Measurements from ENCODE around the gene ITGA5. TPM values are rescaled to one million over a fixed set of nuclear protein-coding genes. Genes with fewer than 3 reads are reported as not detected.

Gene ITGA5
- total RNA-seq, 1 donor from 2014 or later, result 567 TPM

DNA sequence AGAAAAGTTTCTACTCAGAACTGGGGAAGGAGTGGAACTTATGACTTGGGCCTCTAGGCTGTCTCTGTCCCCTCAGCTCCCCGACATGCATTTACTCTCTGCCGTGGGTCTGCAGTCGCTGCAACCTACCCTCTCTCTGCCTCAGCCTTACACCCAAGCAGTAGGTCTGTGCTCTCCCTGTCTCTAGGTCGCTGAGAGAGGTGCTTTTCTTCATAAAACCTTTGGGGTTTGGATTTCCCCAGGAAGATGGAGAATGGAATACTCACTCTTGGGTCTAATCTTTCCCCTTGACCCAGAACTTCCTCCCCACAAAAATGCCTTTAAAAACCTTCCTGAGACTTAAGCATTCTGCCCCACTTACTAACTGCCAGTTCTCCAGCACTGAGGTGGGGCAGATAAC is 67.7 kb downstream of the ITGA5 start:
- DNase-seq, result no peak

DNA sequence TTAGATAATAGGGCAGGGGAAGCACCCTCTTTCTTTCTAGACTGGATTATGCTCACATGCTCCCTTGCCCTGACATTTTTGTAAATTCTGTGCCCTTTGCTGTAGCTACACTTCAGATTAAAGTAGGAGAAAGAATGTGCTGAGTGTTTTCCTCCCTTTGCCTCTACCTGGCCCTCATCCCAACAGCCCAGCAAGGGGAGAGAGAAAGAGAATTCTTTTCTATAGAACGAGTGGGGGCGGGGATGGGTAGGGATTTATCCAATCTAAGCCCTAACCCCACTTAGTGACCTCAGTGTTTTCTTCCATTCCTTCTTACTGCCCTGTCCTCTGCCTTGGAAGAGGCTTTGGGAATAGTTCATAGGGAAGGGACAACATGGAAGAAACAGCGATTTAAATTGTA is 68.3 kb downstream of the ITGA5 start:
- DNase-seq, result no peak

DNA sequence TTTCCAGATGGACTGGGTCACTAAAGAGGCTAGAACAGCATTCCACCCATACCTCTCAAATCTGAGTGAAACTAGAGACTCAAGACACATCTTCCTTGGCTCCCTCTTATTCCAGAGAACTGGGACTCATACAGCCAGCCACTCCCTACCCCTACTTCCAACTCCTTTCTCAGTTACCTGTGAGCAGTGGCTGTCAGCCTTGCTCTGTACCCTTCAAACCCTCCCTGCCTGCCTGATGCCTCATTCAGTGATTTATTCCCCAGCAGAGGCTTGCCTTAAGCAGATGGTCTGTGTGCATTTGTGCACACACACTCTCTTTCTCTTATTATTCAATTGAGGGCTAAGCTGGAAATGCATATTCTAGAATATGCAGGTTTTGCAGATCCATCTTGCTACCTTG is 69.4 kb downstream of the ITGA5 start:
- no peak for DNase-seq

DNA sequence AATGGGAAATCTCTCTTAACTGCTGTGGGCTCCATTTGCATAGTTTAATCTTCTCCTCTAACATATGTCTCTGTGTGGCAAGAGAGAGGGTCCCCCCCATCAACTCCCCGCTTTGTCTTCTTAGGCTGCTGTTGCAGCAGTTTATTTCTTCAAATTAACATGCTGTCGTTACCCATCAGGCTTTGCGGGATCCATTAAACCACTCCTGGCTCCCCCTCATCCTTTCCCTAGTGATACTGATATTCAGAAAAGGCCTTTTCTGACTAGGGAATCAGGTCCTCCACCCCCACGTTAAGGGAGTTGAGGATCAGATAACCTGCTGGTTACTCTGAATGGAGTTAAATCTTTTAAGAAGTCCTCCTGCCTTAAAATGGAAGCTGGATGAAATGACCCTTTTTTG is 70.0 kb downstream of the ITGA5 start:
- no peak for DNase-seq

Other genes with a start within 250 kb of the ITGA5 start
- 14.3 and 18.2 TPM in 2 replicates for gene SMUG1, start 230.3 kb downstream of the ITGA5 start, total RNA-seq
- 27.6 and 81.6 TPM in 2 replicates for gene CBX5, start 139.1 kb downstream of the ITGA5 start, total RNA-seq
- gene HNRNPA1, start 138.5 kb downstream of the ITGA5 start, total RNA-seq, result 415 and 513 TPM in 2 replicates
- not detected in 2 replicates for gene NFE2, start 118.3 kb downstream of the ITGA5 start, total RNA-seq
- gene COPZ1, start 94.1 kb downstream of the ITGA5 start, total RNA-seq, result 111 and 159 TPM in 2 replicates
- gene GPR84, start 54.8 kb downstream of the ITGA5 start, total RNA-seq, result under 0.01 and 0.05 TPM in 2 replicates
- gene ZNF385A, start 34.5 kb downstream of the ITGA5 start, total RNA-seq, result 2.2 and 4.0 TPM in 2 replicates
- gene GTSF1, start 54.3 kb upstream of the ITGA5 start, total RNA-seq, result 0.34 TPM in 1 of 2 replicates, not detected in the other
- gene NCKAP1L, start 78.5 kb upstream of the ITGA5 start, total RNA-seq, result under 0.01 TPM in 1 of 2 replicates, not detected in the other
- not detected in 2 replicates for gene PDE1B, start 130.3 kb upstream of the ITGA5 start, total RNA-seq
- 0.17 TPM in 1 of 2 replicates, not detected in the other for gene PPP1R1A, start 169.4 kb upstream of the ITGA5 start, total RNA-seq
- gene LACRT, start 215.6 kb upstream of the ITGA5 start, total RNA-seq, result not detected in 2 replicates
- not detected in 2 replicates for gene DCD, start 229.1 kb upstream of the ITGA5 start, total RNA-seq

Data from dermis blood vessel endothelial cell (primary cell).